Stimulated activated CD4-positive, alpha-beta T cell treated with anti-CD3 and anti-CD28 coated beads, Interleukin-4, amount 100 ng/mL, for 48 hours (primary cell): ENCODE data around the gene XIRP2.
"Not testable (repeated sequence)": the region's sequence is repeated elsewhere in the genome, so short reads cannot be mapped to it uniquely, and the experiment has no call there.

Experiments used
- DNase-seq, 2 donors: peaks; one replicate each; pipeline ENCODE4 v3.0.0-alpha.2; 2020; ENCODE audit warnings: low read depth in 2 of 2

XIRP2 gene

DNA sequence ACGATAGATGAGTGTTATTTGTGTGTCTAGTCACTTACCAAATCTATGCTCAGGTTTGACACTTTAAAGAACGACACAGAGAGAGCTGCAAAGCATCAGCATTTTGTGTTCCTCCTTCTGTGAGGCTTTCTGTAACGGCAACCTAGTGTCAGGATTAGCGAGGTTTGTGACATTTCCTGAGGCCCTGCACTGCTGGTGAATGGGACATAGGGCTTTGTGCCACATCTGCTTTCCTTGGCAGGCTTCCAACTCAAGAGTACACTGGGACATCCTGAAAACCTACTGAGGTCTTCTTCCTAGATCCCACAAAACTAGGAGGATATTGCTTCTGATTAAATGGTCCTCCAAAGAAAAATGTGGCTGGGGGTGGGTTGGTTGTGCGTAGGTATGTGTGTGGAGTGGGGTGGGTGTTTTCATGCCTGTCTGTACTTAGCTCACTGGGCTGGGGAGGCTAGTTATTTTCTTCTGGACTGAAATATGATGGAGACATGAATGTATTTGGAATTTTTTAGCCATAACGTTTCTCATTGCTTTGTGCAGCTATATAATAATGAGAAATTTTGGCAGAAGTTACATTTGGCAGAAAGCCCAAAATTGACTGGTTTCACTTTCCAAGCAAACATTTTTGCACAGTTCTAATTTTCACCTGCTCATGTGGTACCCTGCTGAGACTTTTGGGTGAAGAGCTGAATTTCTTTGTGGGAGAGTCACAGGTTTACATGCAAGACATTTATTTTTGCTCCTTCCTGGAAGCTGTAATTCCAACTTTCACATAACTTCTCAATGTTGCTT, 308.4 kb downstream of the XIRP2 start:
- DNase-seq = no peak

- no peak for DNase-seq
Observed at GRCh38 chr2:167198009-167198408, 309.7 kb downstream of the XIRP2 start.

DNA sequence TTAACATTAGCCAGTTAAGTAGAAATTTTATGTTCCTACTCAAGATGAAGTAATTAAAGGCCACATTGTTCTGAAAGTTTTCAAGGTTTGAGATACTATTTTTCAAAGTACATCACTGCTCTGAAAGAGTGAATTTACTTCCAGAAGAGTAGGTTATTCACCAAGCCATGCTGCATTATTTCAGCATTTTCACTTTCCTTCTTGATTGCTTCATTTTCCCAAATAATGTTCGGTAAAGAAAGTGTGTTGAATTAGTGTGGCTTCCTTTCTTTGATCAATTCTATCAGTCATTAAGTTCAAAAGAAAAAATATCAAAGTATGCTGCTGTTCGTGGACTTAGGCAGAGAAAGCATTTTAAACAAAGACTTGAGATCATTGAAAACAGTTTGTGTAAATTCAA, 310.3 kb downstream of the XIRP2 start:
- no peak for DNase-seq

DNA sequence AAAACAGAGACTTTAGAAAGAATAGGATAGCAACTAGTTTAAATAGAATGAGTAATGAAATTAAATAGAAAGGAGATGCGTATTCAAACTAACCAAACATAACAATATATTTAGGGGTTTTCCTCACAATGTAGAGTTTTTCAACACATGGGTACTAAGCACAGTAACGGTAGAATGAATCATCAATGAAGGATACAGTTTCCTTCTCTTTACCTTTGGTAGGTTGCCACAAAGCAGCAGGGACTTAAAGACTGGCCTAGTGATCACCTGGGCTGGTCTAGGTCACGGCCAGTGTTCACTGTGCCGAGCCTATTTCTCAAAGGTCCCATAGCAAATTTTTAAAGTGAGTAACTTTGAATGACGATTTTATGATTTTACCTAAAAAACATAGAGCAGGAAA, 311.7 kb downstream of the XIRP2 start:
- DNase-seq = no peak

GRCh38 chr2:167209784-167210183, 321.5 kb downstream of the XIRP2 start:
- DNase-seq = no peak

- peak in 1 of 2 donors; percentile 16 for DNase-seq
Observed at GRCh38 chr2:167212014-167212648, 323.9 kb downstream of the XIRP2 start.

DNA sequence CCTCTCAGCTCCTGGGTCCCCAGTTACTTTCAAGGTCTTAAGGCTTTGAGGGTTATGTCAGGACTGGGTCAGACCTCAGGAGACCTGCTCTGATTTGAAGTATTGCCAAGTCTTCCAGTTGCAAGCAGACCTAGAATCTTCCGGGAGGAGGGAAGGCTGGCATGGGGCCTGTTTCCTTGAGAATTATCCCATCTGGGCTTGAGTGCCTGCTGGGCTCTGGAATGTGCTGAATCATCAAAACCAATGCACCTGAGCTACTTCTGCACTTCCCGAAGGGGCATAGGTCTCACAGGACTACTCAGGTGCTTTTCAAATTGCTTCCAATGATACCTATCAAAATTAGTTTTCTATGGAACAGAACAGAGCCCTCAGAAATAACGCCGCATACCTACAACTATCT, 327.3 kb downstream of the XIRP2 start:
- DNase-seq = no peak

DNA sequence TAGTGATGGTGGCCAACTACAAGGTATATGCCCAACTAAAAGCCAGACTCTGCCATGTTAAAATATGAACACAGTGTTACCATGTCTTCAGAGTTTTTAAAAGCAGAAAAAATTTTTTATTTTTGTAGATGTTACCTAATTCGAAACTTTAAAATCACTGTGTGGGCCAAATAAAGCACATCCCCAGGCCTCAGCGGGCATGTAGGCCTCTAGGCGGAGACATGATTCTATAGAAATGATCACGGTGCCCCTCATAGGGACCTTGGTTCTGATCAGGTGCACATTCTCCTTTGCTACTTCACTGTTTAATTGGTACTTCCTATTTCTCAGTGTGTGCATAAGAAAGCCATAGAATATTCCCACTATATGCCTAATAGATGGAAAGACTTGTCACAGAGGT, 349.2 kb downstream of the XIRP2 start:
- no peak for DNase-seq

GRCh38 chr2:167240671-167241070, 352.4 kb downstream of the XIRP2 start:
- DNase-seq = no peak

GRCh38 chr2:167249197-167249596, 360.9 kb downstream of the XIRP2 start:
- DNase-seq = no peak

- no peak for DNase-seq
Observed at GRCh38 chr2:167253025-167253424, 364.7 kb downstream of the XIRP2 start.

- DNase-seq = no peak
Observed at GRCh38 chr2:167254721-167255120, 366.4 kb downstream of the XIRP2 start.

DNA sequence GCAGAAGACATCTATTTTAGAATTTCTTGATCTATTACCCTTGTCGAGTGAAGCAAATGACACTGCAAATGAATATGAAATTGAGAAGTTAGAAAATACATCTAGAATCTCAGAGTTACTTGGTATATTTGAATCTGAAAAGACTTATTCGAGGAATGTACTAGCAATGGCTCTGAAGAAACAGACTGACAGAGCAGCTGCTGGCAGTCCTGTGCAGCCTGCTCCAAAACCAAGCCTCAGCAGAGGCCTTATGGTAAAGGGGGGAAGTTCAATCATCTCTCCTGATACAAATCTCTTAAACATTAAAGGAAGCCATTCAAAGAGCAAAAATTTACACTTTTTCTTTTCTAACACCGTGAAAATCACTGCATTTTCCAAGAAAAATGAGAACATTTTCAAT, 370.4 kb downstream of the XIRP2 start:
- DNase-seq = no peak

DNA sequence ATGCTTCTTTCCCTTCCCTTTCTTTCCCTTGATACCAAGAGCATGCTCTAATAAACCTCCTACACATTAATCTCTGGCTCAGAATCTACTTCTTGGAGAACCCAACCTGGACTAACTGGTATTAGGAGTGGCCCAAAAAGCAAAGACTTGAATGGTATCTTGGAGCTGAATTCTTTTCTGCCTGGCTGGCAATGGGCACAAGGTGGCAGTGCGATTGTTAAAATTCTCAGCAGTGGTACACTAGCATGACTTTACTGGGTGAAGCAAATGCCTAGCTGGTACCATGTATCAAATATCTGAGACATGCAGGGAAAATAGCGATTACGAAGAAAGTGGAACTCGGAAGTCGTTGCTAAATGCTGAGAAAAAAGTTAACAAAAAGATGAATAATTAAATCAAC, 376.1 kb downstream of the XIRP2 start:
- no peak for DNase-seq

GRCh38 chr2:167265004-167265403, 376.7 kb downstream of the XIRP2 start:
- no peak for DNase-seq

- DNase-seq = no peak
Observed at GRCh38 chr2:167265722-167266121, 377.4 kb downstream of the XIRP2 start.

DNA sequence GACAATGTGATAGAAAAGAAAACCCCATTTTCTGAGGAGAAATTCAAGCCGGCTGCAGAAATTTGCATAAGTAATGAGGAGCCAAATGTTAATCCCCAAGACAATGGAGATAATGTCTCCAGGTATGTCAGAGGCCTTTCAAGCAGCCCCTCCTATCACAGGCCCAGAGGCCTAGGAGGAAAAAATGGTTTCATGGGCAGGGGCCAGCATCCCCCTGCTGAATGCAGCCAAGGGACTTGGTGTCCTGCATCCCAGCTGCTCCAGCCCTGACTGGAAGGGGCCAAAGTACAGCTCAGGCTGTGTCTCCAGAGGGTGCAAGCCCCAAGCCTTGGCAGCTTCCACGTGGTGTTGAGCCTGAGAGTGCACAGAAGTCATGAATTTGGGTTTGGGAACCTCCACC, 380.0 kb downstream of the XIRP2 start:
- not testable (repeated sequence) for DNase-seq

- DNase-seq = no peak
Observed at GRCh38 chr2:167271932-167272331, 383.7 kb downstream of the XIRP2 start.

DNA sequence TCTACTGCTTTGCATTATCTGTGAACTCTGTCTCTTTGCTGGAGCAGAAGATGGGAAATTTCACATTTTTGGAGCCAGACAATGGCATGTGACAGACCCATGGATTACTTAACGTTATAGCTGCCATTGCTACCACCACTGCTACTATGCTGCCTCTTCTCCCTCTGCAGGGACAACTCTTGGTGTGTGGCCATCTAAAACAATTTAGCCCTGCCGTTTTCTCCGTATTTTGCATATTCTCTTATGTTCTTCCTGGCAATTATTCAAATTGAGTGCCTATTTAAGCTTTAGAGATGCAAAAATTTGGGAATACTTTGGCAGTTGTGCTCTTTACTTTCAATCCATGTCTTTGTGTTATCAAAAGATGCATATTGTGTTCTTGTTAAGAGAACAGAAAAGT, 386.8 kb downstream of the XIRP2 start:
- DNase-seq = no peak

DNA sequence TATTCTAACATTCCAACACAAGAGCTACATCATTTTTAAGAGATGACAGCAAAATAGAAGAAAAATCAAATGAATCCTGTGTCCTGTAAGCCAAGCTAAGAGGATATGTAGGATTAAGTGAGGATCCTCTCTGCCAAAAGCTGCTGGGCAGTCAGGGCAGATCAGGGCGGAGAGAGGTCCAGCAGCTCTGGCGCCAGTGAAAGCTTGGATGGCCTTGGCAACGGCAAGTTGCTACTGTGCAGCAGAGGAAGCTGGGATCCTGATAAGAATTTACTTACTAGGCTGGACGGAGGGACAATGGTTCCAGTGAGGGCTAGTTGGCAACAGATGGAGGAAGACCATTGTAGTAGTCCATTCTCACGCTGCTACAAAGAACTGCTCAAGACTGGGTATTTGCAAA, 391.5 kb downstream of the XIRP2 start:
- no peak for DNase-seq

DNA sequence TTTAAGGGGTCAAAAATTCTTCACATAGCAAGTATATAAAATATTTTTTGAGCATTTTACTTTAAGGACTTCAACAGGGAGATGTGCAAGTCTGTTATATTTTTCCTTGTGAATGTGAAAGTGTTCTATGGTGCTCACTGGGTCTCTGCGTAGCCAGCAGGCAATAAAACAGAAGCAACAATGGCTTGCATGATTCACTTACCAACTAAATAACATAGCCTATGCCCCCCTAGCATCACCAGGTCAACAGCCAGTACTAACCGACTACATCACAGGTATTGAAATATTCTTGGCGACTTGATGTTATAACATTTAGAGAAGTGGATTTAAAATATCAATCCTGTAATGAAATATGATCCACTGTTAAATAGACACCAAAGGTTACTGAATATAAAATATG, 398.9 kb downstream of the XIRP2 start:
- no peak for DNase-seq

DNA sequence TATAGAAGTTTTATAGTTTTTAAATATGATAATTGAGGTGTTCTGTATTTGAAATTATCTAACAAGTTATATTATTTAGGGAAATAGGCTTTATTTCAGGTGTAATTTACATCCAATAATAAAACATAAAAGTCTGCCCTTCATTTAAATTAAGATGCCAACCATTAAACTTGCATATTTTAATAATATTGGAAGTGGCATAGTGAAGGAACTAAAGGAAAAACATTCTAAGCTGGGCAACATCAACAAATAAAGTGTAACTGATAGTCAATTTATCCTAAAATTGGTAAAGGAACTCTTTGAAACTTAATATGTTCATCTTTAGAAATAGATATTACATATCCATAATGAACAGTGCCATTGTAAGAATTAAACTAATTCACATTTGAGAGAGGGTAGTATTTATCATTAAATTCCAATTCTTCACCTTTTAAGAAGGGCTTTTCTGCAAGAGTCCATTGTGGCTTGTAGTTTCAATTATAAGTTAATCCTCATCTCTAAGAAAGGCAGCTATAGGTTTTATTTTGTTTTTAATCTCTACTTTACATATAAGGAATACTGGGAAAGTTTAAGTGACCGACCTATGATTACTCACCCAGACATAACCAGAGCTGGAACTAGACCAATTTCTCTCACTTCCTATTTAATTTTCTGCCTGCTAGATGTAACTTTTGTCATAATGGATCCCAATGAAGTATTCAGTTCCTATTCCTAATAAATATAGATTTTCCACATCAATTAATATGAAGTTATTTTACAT, 401.6 kb downstream of the XIRP2 start:
- DNase-seq = no peak
